ENCODE data around the gene CCL24.
A peak's percentile ranks its signal among the peaks of the same experiment; 100 is the strongest.

DNA sequence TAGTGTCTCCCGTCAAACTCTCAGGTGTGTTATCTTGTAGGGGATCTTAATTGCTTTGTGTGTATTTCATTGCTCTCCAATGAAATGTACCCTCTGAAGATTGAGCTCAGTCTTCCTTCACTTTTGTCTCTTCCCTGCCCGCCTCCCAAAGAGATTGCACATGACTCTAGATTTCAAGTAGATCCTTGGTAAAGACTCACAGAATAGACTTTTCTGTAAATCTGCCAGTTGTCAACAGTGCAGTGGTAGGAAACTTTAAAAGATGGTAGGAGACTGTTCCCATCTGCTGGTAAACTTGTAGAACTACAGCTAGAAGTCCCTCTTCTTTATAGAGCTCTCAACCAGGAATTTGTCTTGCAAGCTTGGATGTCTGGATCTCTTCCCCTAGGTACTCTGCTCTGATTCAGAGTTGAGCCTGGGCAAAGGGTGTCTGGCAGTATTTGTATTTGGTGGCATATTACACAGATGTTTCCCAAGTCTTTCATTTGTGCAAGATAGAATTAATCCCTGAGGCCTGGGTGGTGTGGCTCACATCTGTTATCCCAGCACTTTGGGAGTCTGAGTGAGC lies 51.2 kb downstream of the CCL24 start:
- TF ChIP-seq, protein P1, sequence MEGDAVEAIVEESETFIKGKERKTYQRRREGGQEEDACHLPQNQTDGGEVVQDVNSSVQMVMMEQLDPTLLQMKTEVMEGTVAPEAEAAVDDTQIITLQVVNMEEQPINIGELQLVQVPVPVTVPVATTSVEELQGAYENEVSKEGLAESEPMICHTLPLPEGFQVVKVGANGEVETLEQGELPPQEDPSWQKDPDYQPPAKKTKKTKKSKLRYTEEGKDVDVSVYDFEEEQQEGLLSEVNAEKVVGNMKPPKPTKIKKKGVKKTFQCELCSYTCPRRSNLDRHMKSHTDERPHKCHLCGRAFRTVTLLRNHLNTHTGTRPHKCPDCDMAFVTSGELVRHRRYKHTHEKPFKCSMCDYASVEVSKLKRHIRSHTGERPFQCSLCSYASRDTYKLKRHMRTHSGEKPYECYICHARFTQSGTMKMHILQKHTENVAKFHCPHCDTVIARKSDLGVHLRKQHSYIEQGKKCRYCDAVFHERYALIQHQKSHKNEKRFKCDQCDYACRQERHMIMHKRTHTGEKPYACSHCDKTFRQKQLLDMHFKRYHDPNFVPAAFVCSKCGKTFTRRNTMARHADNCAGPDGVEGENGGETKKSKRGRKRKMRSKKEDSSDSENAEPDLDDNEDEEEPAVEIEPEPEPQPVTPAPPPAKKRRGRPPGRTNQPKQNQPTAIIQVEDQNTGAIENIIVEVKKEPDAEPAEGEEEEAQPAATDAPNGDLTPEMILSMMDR (conservative IDR thresholded peaks at IDR 0.05; ENCODE audit: low read length) = peak; percentile 77
- no peak for TF ChIP-seq EZH2phosphoT487 (IDR thresholded peaks at IDR 0.05; ENCODE audit: borderline replicate concordance)

Data from Loucy (cell line).